ENCODE measurements around the gene TNFRSF8.

Gene TNFRSF8

DNA sequence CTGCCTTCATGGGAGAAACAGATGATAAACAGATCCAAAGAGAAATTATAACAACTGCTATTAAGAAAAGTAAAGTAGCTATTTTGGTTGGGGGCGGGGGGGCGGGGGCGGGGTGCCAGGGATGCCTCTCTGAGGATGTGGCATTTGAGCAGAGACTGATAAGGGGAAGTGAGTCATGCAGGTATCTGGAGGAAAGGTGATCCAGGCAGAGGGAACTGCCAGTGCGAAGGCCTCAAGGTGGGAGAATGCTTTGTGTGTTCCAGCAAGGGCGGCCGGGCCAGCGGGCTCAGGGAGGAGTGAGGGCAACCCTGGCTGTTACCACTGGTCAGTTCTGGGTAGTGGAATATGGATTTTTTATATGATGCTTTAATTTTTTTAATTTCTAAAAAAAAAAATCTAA, 96.7 kb downstream of the TNFRSF8 start:
- no peak for DNase-seq (ENCODE audit: low spot score)

DNA sequence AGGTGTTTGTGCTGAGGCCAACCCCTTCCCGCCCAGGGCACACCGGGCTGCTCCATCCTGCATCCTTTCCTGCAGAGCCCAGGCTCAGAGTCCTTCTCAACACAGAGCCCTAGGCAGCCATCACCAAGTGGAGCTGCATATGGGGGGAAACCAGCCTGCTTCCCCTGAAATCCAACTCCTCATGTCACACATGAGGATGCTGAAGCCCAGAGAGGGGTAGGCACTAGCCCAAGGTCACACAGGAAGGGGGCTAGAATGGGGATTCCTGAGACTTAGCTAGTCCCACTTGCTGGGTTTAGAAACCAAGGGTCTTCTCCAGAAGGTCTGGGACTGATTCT, 98.2 kb downstream of the TNFRSF8 start:
- no peak for DNase-seq (ENCODE audit: low spot score)

DNA sequence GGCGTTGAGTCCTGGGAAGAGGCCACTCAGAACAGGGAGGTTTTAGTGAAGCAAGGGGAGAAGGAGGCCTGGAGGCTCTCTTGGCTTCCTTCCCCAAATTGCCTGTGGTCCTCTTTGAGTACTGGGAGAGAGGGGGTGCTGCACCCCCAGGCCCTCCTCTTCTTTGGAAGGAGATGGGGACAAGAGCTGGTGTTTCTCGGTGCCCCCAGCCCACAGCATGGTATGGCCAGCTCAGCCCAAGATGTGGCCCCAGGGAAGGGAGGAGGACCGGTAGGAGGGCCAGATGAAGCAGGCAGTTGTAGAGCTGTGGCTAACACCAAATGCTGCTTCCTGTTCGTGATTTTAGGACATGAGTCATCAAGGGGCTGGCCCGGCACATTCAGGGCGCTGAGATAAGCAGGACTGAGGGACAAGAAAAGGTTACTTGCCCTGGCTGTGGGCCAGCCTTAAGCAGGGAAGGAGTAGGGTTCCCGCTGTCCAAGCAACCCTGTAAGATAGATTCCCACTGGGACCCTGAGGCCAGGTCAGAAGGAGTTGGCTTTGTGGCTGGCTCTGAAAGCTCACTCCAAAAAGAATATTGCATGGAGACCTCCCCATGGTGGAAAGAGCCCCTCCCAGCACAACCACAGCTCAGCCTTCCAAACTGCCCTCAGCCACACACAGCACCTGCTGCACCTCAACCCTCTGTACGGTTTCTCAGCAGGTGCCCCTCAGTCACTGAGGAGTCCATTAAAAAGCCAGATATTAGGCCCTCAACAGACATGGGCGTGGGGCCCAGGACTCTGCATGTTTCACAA, 98.8 kb downstream of the TNFRSF8 start:
- no peak for DNase-seq (ENCODE audit: low spot score)

DNA sequence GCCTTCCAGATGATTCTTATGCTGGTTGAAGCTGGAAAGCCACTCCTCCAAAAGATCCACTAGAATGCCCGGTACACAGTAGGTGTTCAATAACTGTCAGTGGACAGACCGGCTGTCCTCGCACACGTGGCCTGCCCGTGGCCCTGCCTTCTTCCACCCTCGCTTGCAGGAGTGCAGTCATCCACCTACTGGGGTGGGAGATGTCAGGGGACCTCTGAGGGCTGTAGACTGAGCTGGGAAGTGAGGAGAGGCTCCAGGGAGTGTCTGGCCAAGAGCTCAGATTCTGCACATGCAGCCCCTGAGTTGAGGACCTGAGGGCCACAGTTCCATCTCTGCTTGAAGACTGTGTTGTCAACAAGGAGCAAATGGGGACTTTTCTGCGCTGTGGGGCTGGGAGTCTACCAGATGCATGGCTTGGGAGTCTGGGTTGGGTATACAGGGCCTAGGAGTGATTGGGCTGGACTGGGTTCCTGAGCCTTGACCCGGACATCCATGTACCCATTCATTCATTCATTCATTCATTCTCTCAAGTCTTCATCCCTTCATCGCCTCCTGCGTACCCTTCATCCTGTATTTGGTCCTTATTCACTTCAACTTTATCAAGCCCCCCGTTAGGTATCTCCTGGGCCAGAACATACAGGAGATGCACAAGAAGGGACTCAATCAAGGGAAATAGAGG, 99.5 kb downstream of the TNFRSF8 start:
- DNase-seq (ENCODE audit: low spot score), result no peak

DNA sequence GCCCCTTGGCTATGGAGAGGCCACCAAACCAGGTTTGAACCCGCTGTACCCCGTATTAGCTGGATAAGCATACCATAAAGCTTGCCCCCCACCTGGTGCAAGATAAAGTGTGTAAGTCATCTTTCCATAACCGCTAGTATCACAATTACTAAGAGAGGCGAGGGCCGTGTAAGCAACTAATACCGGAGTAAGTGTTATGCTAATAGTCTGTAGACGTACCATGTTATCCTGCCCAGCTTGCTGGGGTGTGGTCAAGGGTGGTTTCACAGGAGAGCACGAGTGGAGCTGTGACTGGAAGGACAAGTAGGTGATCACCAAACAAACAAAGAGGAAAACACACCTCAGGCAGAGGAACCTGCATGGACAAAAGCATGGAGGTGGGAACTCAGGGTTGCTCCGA, 100.1 kb downstream of the TNFRSF8 start:
- no peak for DNase-seq (ENCODE audit: low spot score)

- no peak for DNase-seq (ENCODE audit: low spot score)
Observed at GRCh38 chr1:12164210-12164609, 101.1 kb downstream of the TNFRSF8 start.

DNA sequence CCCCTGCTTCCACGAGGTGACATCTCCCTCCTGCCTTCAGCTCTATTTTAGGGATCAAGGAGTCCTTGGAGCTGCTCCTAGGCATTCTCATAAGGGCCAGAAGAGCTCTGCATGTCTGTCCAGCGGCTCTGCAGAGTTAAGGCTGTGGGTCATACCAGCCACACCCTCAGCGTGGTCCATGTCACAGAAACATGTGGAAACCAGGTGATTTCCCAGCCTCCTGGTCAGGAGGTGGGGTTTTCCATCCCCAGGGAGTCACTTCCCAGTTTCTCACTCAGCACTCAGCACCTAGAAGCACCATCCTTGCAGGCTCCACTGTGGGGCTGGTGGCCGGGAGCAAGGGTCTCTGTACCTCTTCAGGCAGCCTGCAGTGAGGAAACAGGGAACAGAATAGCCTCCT, 102.2 kb downstream of the TNFRSF8 start:
- no peak for DNase-seq (ENCODE audit: low spot score)

DNA sequence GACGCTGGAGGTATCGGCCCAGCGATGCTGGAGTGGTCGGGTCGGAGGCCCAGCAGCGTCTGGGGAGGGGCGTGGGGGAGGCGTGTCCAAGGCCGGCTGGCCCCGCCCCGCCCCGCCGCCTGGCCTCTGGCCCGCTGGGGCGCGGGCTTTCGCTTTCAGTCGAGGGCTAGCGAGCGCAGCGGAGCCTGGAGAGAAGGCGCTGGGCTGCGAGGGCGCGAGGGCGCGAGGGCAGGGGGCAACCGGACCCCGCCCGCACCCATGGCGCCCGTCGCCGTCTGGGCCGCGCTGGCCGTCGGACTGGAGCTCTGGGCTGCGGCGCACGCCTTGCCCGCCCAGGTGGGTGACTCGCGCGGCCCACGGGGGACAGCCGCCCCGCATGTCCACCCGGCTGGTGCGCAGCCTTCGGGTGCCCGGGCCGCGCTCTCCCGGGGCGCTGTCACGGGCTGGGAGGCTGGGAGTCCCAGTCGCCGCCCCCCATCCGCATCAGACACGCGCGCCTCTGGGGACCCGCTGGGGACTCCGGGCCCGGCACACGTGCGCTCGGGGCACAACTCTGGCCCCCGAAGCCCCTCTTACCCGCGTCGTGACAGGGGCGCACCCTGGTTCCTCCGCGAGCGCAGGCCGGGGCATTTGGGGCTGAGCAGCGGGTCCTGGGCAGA, 103.9 kb downstream of the TNFRSF8 start, which contains the start of gene TNFRSF1B:
Gene TNFRSF1B (plus strand): TSS at position 158 of the 659 bp plus-strand sequence. CDS start 101 bp downstream, at position 259.
- DNase-seq (ENCODE audit: low spot score), result no peak

DNA sequence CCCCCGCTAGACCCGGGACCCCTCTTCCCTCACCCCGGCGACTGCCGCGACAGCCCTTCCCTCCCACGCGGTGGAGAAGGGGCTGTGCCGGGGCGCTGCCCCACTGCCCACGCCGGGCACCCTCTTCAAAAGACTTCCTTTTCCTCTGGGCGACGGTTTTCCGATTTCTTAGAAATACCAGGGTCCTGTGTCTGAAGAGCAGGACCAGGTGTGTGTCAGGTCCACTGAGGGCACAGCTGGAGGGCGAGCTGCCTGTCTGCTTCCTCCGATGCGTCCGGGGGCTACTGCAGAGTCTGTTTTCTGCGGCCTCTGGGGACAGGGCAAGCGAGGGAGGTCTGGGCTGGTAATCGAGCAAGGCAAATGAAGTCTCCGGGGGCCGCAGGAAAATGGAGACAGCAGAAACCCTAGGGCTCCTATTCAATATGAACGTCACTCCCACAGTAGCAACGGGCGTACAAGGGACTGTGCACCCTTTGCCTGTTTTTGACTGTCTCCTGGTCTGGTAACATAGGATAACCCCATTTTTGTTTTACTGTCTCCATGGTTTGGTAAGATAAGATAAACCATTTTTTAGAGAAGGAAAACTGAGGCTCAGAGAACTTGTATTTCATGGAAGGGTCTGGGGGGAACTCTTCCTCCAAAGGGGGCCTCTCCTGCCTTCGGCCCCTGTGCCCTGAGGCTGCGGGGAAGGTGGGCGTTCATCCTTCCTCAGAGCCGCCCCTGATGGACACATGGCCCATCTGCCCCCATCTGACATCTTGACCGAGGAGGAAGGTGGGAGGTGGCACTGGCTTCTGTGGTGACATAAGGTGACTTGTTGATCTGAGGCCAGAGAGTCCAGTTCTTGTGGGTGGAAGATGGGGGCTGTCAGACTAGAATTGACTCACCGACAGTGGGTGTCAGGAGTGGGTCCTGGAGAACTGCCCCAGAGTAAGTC, 104.7 kb downstream of the TNFRSF8 start:
- DNase-seq (ENCODE audit: low spot score), result no peak

- DNase-seq (ENCODE audit: low spot score), result no peak
Observed at GRCh38 chr1:12168451-12169160, 105.5 kb downstream of the TNFRSF8 start.

DNA sequence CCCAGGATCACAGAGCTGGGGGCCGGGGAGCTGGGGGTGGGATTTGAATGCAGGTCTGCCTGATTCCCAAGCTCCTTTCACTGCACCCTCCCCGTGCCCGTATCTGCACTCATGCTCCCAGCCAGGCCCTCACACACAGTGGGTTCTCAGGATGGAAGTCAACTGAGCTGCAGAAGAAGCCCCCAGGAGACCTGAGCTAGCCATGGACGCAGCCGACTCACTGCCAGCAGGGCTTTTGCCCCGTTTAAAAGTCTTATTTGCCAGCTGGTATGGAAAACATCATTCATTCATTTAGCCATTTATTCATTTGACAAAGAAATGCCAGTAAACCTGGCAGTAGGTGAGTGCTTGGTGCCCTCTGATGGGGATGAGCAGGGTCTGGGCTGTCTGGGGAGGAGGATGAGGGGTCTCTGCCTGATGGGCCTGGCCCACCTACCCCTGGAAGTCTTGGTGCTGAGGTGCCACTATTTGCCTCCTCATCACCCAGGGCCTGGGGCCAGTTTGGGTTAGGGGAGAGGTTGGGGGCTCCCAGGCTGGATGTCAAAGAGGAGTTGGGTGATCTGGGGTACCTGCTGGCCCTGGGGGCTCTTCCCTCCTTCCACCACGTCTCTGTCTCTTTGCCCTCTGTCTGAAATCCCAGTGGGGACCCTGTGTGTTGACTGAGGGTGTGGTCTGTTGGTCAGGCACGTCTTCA, 106.5 kb downstream of the TNFRSF8 start:
- DNase-seq (ENCODE audit: low spot score), result no peak

DNA sequence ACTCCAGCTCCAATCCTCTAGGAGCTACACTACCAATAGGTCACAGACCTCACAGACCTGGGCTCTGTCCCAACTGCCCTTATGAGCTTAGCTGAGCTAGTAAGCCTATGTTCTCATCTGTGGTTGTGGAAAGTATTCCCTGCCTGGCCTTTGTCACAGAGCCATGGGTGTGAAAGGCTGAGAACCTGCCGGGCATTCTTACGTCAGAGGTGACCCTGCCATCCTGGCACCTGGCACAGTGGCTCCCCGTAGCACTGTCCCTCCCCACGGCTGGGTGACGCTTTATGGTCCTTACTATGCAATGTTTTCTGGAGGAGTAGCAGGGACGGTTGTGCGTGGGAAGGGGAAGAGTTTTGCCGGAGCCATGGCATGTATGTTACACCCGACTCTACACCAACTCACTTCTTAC, 107.2 kb downstream of the TNFRSF8 start:
- no peak for DNase-seq (ENCODE audit: low spot score)

- no peak for DNase-seq (ENCODE audit: low spot score)
Observed at GRCh38 chr1:12171206-12172041, 108.3 kb downstream of the TNFRSF8 start.

DNA sequence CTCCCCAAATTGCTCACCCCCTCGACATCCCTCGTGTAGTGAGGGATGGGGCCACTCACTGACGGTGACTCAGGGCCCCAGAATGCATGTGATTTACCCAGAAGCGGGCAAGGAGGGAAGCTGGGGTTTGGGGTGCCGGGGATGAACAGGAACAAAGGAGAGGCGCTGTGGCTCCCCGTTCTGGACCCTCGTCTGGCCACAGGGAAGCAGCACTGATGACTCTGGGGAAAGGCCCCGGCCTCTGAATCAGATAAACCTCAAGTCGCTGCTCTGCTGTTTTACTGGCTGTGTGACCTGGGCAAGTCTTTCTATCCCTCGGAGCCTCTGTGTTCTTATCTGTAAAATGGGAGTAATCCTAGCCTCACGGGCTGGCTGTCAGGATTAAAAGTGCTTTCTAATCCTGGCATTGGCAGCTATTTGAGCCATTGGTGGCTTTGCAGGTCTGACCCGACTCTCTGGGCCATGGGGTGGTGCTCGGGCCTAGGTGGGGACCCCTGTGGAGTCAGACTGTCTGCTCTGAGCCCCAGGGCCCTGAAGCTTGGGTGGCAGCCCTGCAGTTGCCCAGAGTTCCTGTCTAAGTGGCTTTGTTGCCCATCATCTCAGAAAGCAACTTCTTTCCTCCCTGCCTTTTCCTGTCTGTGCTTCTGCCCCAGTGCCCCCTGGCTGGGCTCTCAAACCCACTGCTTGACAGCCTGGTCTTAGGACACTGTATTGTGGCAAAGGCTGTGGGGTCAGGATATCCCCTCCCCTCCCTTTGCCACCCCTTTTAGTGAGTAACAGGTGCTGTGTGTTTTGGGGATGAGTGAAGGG, 109.1 kb downstream of the TNFRSF8 start:
- no peak for DNase-seq (ENCODE audit: low spot score)

GRCh38 chr1:12173041-12173509, 110.0 kb downstream of the TNFRSF8 start:
- no peak for DNase-seq (ENCODE audit: low spot score)

- DNase-seq (ENCODE audit: low spot score), result no peak
Observed at GRCh38 chr1:12173631-12174121, 110.6 kb downstream of the TNFRSF8 start.

GRCh38 chr1:12174924-12175810, 112.1 kb downstream of the TNFRSF8 start:
- DNase-seq (ENCODE audit: low spot score), result no peak
